ELF-1 (cell line): ENCODE results near the gene NDUFB3.
"Not testable (repeated sequence)": the region's sequence is repeated elsewhere in the genome, so short reads cannot be mapped to it uniquely, and the experiment has no call there.

ENCODE experiments used
- DNase-seq: peaks from one replicate; pipeline ENCODE4 v3.0.0-alpha.2; 2016; ENCODE audit warnings: low read depth, low spot score

NDUFB3 gene

DNA sequence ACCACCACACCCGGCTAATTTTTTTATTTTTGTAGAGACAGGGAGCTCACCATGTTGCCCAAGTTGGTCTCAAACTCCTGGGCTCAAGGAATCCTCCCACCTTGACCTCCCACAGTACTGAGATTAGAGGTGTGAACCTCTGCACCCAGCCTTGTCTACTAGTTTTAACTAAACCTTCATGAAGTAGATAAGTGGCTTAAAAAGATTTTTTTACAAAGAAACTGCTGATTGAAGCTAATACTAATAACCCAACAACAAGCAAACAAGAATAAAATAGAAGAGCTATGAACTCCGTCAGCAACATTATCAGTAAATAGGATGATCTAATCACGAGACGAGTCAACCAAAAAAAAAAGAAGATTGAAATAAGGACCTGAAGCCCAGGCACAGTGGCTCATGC, 18.8 kb downstream of the NDUFB3 start:
- no peak for DNase-seq

DNA sequence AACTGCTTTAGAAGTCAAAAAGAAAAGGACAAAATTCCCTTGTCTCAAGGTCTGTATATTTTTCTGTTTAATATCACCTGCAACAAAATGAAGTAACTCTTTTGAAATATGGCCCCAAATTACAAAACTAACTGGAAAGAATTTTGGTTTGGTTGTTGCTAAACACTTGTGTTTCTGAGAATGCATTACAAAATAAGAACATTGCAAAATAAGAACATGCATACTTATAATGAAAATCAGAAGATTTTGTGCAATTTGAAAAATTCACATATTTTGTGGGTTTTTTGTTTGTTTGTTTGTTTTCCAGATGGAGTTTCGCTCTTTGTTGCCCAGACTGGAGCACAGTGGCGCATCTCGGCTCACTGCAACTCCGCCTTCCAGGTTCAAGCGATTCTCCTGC, 21.8 kb downstream of the NDUFB3 start:
- DNase-seq: no peak

DNA sequence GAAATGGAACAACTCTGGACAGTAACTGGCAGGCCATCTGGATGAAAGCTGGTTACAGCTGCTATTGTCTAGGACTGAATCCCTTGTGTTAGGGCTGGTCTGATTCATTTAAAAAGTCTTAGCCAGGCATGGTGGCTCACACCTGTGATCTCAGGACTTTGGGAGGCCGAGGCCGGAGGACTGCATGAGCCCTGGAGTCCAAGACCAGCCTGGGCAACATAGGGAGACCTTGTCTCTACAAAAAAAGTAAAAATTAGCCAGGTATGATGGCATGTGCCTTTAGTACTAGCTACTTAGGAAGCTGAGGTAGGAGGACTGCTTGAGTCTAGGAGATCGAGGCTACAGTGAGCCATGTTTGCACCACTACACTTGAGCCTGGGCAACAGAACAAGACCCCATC, 28.7 kb downstream of the NDUFB3 start:
- no peak for DNase-seq

DNA sequence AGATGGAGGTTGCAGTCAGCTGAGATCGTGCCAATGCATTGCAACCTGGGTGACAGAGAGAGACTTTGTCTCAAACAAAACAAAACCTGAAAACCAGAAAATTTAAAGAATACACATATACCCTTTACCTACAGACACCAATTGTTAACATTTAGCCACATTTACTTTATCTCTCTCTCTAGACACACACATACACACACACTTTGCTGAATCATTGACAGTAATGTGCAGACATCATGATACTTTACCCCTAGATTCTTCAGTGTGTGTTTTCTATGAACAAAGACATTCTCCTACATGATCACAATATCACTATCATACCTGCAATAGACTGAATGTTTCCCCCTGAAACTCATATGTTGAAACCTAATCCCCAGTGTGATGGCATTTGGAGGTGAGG, 34.0 kb downstream of the NDUFB3 start:
- no peak for DNase-seq

DNA sequence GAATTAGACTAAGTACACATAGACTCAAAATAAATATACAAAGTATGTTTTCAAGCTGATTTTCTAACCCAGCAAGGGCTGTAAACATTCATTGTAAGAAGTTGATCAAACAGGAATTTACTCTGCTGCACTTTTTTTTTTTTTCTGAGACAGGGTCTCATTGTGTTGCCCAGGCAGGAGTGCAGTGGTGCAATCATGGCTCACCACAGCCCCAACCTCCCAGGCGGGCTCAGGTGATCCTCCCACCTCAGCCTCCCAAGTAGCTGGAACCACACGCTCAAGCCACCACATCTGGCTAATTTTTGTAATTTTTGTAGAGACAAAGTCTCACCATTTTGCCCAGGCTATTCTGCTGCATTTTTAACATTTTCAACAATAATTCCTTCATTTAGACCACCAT, 35.8 kb downstream of the NDUFB3 start:
- no peak for DNase-seq

DNA sequence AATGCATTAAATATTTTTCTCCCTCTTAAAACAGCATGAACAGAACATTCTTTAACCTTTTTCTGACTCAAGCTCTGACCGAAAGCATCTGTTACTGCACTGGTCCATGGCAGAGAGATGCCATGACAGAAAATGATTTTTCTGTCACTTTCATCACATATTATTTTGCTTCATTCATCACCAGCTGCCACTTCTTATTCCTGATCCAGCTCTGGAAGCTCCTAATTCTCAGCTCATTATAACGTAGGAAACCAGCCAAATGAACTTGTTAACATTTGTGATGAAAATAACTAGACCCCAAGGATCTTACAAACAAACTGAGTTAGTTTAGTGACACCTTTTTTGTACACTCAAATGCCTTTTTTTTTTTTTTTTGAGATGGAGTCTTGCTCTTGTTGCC, 36.5 kb downstream of the NDUFB3 start:
- no peak for DNase-seq

DNA sequence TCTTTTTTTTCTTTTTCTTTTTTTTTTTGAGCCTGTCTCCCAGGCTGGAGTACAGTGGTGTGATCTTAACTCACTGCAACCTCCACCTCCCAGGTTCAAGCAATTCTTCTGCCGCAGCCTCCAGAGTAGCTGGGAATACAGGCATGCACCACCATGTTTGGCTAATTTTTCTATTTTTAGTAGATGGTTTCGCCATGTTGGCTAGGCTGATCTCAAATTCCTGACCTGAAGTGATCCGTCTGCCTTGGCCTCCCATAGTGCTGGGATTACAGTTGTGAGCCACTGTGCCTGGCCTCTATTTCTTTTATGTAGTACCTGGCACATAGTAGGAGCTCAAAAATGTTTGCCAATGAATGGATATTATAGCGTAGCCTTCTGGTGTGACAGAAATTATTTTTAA, 37.4 kb downstream of the NDUFB3 start:
- DNase-seq: no peak

DNA sequence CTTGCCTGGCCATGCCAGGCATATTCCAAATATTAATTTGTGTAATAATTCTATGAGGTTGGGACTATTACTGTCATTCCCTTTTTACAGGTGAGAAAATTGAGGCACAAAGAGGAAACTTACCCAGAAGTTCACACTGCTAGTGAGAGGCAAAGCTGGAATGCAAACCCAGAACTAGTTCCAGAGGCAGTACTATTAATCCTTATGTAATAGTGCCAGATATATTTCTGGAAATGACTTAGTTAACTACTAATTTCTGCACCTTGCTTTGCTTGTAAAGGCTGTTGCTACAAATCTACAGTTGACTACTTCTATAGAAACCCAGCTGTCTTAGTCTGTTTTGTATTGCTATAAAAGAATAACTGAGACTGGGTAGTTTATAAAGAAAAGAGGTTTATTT, 38.8 kb downstream of the NDUFB3 start:
- no peak for DNase-seq

DNA sequence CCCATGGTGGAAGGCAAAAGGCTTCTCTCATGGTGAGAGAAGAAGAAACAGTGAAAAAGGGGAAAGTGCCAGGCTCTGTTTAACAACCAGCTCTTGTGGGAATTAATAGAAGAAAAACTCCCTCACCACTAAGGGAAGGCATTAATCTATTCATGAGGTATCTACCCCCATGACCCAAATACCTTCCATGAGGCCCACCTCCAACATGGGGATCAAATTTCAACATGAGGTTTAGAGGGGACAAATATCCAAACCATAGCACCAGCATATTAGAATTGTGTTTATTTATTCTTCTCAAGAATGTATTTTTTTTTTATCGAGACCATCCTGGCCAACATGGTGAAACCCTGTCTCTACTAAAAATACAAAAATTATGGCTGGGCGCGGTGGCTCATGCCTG, 39.3 kb downstream of the NDUFB3 start:
- no peak for DNase-seq

DNA sequence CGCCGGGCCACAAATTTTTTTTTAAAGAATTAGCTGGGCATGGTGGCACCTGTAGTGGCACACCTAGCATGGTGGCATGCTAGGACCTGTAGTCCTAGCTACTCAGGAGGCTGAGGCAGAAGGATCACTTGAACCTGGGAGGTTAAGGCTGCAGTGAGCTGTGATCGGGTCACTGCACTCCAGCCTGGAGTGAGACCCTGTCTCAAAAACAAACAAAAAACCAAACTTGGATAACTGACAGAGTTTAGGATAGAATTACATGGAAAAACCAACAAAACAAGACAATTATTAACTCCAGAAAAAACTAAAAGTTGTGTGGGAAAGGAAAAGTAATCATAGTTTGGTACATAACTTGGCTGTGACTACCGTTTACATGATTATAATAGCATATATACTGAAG, 42.5 kb downstream of the NDUFB3 start:
- no peak for DNase-seq

DNA sequence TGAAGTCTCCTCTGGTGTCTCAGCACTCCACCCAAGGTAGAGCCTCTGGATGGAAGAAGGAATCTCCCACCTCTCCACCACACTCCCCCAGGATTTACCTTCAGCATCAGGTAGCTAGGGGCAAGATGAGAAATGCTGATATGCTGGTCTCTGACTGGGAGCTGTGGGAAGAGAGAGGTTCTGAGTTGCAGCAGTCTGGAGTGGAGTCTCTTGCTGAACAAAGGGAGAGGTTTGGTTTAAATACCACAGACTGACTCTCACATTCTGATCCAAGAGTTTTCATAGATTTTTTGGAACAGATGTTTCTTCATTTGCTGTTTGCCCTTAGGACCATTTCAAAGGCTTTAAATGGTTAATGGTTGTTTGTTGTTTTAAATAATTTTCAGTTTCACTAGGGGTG, 43.0 kb downstream of the NDUFB3 start:
- DNase-seq: peak; percentile 62

DNA sequence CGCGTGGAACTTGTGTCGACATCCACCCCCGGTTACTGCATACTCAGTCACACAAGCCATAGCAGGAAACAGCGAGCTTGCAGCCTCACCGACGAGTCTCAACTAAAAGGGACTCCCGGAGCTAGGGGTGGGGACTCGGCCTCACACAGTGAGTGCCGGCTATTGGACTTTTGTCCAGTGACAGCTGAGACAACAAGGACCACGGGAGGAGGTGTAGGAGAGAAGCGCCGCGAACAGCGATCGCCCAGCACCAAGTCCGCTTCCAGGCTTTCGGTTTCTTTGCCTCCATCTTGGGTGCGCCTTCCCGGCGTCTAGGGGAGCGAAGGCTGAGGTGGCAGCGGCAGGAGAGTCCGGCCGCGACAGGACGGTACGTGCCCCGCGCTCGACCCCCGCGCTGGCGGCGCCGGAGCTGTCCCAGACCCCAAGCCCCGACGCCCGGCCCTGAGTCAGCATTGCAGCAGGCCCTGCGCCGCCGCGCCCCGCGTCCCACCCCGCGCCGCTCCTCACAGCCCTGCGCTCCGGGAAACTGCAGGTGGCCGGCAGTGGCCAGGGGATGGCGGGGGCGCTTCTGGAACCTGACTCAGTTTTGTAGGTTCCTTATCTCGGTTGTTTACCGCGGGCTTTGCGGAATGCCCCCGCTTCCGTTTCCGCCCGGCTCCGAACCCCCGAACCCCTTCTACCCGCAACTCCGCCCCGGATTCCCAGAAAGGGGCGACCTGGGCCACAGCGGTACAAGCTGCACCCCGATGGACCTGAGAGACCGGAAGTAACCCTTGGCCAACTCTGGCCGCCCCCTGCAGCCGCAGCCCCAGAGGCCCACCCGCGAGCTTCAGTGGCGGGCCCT, 44.5 kb downstream of the NDUFB3 start, which contains the start of gene CFLAR:
Gene CFLAR, plus strand, starts transcription at position 50 of the 844 bp plus-strand sequence. CDS start 13,702 bp downstream, outside the sequence.
- peak; percentile 73 for DNase-seq

DNA sequence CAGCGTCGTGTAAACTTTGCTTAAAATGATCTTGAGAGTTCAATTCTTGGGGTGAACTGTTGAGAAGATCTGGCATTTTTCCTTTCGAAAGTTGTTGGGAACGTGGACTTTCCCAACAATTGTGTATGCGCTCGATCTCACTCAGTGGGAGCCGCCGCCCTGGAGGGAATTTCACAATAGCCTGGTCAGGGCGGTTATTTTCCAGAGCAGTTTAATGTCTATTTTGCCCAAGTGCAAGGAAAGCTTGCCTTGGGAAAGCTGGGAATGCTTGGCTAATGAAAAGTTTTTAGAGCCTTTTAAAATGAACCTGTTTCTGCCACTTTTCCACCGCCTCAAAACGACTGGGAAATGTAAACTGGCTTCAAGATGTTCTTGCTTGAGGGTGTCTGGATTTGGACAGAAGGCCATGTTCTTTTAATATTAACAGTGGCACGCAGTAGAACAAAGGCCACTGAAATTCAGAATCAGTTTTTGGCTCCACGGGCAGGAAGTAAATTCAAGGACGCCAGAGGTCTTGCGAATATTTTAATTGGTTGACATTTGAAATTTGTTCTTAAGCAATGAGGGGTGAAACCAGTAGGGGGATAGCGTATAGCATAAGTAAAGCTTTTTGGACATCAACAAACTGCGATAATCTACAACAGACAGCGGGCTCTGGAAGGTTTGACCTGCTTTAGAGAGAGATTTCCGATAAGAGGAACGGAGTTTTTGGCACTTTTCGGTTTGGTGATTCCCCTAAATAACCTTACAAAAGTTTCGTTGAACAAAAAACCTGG, 45.3 kb downstream of the NDUFB3 start:
- peak; percentile 69 for DNase-seq

DNA sequence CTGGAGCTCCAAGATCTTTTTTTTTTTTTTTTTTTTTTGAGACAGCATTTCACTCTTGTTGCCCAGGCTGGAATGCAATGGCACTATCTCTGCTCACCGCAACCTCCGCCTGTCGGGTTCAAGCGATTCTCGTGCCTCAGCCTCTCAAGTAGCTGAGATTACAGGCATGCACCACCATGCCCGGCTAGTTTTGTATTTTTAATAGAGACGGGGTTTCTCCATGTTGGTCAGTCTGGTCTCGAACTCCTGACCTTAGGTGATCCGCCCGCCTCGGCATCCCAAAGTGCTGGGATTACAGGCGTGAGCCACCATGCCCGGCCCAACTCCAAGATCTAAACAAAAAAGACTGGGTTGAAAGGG, 45.9 kb downstream of the NDUFB3 start:
- not testable (repeated sequence) for DNase-seq

DNA sequence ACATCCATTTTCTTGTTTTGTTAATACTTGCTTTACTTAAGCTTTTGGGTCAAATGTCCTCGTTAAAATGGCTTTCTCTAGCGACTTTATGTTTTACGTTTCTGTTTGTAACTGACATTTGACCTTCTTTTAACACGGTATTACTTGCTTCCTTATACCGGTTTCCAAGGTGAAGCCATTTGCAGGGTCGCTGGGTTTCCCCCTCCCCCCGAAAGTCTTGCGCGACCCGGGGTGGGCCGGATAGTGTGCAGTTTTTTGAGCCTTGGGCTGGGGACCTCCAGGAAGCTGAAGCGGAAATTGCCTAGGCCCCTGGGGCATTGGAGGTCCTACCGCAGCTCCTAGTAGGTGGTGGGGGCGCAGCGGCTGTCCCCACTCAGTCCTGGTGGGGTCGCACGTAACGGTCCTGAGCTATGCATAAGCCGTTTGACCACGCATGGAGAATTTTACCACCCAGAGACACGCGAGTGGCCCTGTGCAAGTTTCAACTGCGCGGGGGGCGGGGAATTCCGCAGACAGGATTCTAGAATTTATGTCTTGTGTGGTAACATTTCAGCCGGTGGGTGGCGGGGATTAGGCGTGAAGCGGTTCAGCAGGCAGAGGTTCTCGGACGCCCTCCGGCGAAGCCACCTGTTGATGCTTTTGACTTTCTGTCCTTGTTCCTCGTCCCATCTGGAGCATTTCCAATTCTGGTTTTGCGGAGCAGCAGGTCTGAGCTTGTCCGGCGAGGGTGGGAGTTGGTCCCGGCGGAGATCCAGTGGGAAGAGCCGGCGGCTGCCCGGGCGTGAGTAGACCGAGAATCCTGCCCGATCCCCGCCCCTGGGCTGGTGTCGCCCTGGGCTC, 46.5 kb downstream of the NDUFB3 start:
- DNase-seq: peak; percentile 95

DNA sequence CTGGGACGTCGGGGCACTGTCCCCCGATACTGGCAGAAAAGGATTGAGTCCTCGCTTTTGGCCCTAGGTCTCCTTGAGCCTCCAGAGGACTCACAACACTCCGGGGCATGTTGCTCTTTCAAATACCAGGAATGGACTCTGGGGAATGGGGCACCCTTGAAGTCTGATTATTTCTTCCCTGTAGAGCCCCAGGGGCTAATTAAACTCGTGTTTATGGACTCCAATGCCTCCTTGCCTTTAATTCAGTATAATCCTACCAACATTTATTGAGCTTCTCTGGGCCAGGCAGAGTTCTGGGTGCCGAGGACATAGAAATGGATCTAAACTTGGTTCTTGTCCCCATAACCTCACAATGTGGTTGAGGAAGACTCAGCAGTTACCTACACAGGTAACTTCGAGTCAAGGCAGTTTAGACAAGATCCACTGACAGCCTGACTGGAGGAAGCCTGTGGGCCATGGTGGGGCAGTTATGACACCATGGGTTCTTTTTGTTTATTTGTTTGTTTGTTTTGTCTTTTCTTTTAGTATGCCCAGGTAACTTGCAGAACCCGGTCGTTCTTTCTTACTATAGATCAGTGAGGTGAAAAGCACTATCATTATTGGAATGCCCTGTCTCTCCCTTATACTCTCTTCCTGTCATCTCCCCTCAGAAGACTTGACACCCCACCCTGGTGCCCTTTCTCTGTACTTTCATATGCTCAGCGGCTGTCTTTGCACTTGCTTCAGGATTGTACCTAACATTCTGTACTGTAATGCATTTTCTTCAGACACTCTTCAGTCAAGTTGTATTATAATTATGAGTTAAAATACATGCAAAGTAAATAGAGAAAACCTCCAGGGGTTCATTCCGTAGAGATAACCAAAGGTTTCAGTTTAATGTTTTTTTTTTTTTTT, 47.4 kb downstream of the NDUFB3 start:
- DNase-seq: no peak

DNA sequence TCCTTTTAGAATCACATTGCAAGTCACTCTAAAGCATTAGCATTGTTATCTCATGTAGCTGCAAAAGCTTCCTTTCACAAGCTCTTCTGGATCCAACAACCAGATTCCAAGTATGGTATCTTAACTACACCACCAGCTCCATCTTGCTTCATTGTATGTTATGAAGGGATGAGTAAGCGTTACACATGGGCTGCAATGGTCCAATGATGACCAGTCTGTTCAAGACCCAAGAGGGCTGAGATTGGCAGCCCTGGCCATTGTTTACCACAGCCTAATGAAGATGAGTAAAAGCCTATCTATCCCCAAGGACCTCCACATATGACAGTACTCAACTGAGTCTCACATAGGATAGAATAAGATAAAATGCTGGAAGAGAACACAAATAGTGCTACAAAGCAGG, 50.5 kb downstream of the NDUFB3 start:
- DNase-seq: no peak

DNA sequence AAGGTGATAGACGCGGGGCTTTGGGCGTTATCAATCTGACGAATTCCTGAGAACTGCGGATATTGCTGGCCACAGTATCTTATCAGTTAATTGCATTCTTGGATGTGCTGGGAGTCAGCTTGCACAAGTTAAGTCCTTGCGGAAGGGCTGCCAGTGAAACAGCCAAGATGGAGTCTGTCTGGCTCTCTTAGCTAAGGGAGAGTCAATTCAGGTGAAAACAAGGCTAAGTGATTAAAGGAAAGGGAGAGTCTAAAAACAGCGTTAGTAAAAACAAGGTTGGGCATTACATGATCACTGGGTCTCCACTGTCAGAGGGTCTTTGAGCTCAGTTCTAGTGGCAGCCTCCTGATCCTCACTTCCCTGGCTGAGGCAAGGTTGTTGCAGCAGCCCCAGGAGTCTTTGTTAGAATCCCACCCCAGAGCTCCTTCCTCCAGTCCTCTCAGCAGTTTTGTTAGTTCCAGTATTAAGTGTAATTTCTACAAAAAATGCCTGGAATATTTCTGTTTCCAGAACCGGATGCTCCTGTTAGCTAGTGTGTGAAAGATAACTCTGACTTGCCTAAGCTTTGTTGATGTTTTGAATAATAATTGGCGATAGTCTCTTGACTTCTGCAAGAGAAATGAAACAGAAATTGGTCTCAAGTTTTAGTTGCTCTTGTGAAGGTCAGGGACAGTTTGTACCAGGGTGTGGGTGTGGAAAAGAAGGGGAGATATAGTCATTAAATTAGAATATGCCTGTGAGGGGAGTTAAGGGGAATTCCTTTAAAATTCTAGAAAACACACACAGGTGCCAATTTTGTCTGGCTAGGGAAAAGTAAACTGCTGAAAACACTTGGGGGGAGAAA, 54.7 kb downstream of the NDUFB3 start:
- DNase-seq: peak; percentile 37

DNA sequence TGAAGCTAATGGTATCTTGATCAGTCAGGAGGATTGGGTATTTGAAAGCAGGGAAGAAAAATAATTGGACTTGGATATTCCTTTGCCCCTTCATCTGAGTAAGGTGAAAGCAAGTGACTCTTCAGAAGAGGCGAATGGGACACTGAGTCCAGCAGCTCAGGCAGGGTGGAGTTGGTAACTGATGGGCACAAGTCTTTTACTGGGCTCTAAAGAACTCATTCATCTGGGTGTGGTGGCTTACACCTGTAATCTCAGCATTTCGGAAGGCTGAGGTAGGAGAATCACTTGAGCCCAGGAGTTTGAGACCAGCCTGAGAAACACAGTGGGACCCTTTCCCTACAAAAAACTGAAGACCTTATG, 55.3 kb downstream of the NDUFB3 start:
- DNase-seq: no peak

DNA sequence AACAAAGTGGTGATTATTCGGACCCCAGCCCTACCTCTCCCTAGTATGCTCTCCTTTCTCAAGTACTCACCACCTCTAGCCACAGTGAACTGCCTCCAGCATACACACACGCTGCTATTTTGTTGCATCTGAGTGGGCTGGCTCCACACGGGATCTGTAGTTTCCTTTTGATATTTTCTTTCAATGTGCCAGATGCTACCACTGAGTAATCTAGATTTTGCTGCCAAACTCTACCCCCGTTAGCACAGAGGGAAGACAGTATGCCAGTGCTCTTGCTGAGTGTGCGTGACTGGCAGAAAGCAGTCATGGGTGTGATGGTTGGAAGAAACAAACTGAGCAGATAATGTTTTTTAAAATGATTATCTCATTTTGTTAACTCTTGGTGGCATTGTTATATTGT, 55.8 kb downstream of the NDUFB3 start:
- no peak for DNase-seq
